GM12865 (cell line): Measurements from ENCODE around the gene CXCL1.

Experiments used
- DNase-seq: peaks from one replicate; pipeline ENCODE4 v3.0.0; 2010; ENCODE audit warnings: low read depth
- H3K4me3 ChIP-seq: 2 replicates; pipeline ENCODE4 v1.5.1; 2011; ENCODE audit warnings: mild to moderate bottlenecking, low read depth, low read length, control low read depth
- TF ChIP-seq, protein P1 (sequence below): IDR thresholded peaks from 2 replicates; pipeline ENCODE4 v1.5.1; 2011; ENCODE audit warnings: low read length, control low read depth, low read depth, inconsistent platforms; ENCODE audit not compliant: insufficient read depth; ENCODE audit errors: missing control alignments

The CXCL1 gene

DNA sequence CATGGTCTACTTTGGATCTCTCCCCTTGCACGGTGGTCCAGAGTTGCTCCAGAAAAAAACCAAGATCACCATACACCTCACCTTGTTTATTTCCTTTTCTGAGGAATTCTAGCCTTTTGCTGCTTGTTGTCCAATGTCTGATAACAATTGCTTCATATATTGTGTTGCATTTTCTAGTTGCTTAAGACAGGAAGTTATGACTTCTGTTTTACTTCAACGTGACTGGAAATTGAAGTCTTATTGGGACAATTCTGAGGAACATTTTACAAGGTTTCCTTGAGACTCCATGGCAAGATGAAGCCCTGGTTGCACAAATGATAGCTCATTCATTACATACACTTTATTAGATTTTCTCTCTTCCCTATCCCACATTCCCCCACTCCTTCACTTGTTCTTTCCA is 5.2 kb downstream of the CXCL1 start:
- DNase-seq, result no peak
- TF ChIP-seq, protein P1, sequence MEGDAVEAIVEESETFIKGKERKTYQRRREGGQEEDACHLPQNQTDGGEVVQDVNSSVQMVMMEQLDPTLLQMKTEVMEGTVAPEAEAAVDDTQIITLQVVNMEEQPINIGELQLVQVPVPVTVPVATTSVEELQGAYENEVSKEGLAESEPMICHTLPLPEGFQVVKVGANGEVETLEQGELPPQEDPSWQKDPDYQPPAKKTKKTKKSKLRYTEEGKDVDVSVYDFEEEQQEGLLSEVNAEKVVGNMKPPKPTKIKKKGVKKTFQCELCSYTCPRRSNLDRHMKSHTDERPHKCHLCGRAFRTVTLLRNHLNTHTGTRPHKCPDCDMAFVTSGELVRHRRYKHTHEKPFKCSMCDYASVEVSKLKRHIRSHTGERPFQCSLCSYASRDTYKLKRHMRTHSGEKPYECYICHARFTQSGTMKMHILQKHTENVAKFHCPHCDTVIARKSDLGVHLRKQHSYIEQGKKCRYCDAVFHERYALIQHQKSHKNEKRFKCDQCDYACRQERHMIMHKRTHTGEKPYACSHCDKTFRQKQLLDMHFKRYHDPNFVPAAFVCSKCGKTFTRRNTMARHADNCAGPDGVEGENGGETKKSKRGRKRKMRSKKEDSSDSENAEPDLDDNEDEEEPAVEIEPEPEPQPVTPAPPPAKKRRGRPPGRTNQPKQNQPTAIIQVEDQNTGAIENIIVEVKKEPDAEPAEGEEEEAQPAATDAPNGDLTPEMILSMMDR, result no peak

DNA sequence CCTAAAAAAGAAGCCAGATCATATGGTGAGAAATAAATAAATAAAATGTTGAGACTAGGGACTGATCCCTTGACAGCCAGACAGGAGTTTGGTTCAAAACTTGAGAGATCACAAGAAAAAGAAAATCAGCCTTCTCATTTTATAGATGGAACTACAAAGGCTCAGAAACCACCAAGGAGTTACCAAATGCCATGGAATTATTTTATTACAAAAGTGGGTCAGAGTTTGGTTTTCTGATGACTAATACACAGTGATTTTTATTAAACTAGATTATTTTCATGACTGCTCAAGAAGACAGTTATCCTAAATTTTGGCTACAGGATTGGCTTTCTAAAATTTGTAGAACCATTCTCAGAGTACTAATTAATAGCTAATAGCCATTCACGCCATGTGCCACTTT is 6.2 kb downstream of the CXCL1 start:
- no peak for DNase-seq
- TF ChIP-seq, protein P1, result no peak
- no peak overlapping the region for H3K4me3 ChIP-seq

More for the DNA sequence above, 5.2 kb downstream of the CXCL1 start:
- H3K4me3 ChIP-seq, result no peak overlapping the region

- H3K4me3 ChIP-seq, result no peak overlapping the region
- TF ChIP-seq, protein P1, result no peak
- DNase-seq, result peak; percentile 21
Measured at GRCh38 chr4:73883306-73883705, 14.1 kb downstream of the CXCL1 start.

GRCh38 chr4:73885574-73886267 is 16.5 kb downstream of the CXCL1 start:
- TF ChIP-seq, protein P1, result no peak
- no peak for DNase-seq
- no peak overlapping the region for H3K4me3 ChIP-seq

GRCh38 chr4:73891326-73891725 is 22.1 kb downstream of the CXCL1 start:
- TF ChIP-seq, protein P1, result no peak
- no peak overlapping the region for H3K4me3 ChIP-seq
- no peak for DNase-seq

GRCh38 chr4:73891739-73892405 is 22.7 kb downstream of the CXCL1 start:
- TF ChIP-seq, protein P1, result no peak
- DNase-seq, result no peak
- no peak overlapping the region for H3K4me3 ChIP-seq
